ENCODE data around the gene CLRN3.
A peak's percentile ranks its signal among the peaks of the same experiment; 100 is the strongest.

CLRN3 gene

GRCh38 chr10:127928021-127928806, 35.5 kb upstream of the CLRN3 start (continued):
- TF ChIP-seq OVOL3 (tag by site-specific recombination; IDR thresholded peaks at IDR 0.05) (no peak), KLF10 (tag by site-specific recombination; IDR thresholded peaks at IDR 0.05) (no peak), BCL11A (tag by site-specific recombination; IDR thresholded peaks at IDR 0.05; ENCODE audit: low read depth) (no peak), WT1 (tag by site-specific recombination; IDR thresholded peaks at IDR 0.05) (no peak), ZNF341 (tag by site-specific recombination; IDR thresholded peaks at IDR 0.05; ENCODE audit: low read depth) (no peak), ZNF521 (tag by site-specific recombination; IDR thresholded peaks at IDR 0.05) (no peak), SCRT1 (tag by site-specific recombination; IDR thresholded peaks at IDR 0.05; ENCODE audit: borderline replicate concordance) (no peak), BCL11B (tag by site-specific recombination; IDR thresholded peaks at IDR 0.05; ENCODE audit: low read depth) (no peak), ZIC2 (tag by site-specific recombination; IDR thresholded peaks at IDR 0.05) (no peak), ZNF837 (tag by site-specific recombination; IDR thresholded peaks at IDR 0.05) (no peak), ZBTB21 (tag by site-specific recombination; IDR thresholded peaks at IDR 0.05) (0 out of 2 replicates have a peak, but pooled peaks have one; percentile 19), ZNF10 (tag by site-specific recombination; IDR thresholded peaks at IDR 0.05) (no peak), ELK4 (IDR thresholded peaks at IDR 0.05; ENCODE audit: borderline replicate concordance, low read depth, low read length) (no peak), SETDB1 (IDR thresholded peaks at IDR 0.05; ENCODE audit: insufficient read length, low read length) (no peak), ZNF664 (tag by site-specific recombination; IDR thresholded peaks at IDR 0.05) (no peak), ZNF830 (tag by site-specific recombination; IDR thresholded peaks at IDR 0.05; ENCODE audit: low read depth) (no peak), ZNF138 (tag by site-specific recombination; IDR thresholded peaks at IDR 0.05; ENCODE audit: borderline replicate concordance) (no peak), ZBTB10 (tag by site-specific recombination; IDR thresholded peaks at IDR 0.05) (no peak), ZNF132 (tag by site-specific recombination; IDR thresholded peaks at IDR 0.05; ENCODE audit: borderline replicate concordance) (no peak), ZNF629 (tag by site-specific recombination; IDR thresholded peaks at IDR 0.05) (peak; percentile 75), ZNF768 (tag by site-specific recombination; IDR thresholded peaks at IDR 0.05) (no peak), ZNF610 (tag by site-specific recombination; IDR thresholded peaks at IDR 0.05; ENCODE audit: borderline replicate concordance) (no peak), GFI1B (tag by site-specific recombination; IDR thresholded peaks at IDR 0.05) (peak; percentile 84; the same call in 1 of the 2 replicates), MZF1 (tag by site-specific recombination; IDR thresholded peaks at IDR 0.05; ENCODE audit: borderline replicate concordance) (no peak), ZNF202 (tag by site-specific recombination; IDR thresholded peaks at IDR 0.05; ENCODE audit: borderline replicate concordance) (no peak), OSR2 (tag by site-specific recombination; IDR thresholded peaks at IDR 0.05) (0 out of 2 replicates have a peak, but pooled peaks have one; percentile 10), ZNF324 (tag by site-specific recombination; IDR thresholded peaks at IDR 0.05) (no peak), ZNF473 (tag by site-specific recombination; IDR thresholded peaks at IDR 0.05) (no peak), ZNF426 (tag by site-specific recombination; IDR thresholded peaks at IDR 0.05) (no peak)
- TF ChIP-seq, protein P1, sequence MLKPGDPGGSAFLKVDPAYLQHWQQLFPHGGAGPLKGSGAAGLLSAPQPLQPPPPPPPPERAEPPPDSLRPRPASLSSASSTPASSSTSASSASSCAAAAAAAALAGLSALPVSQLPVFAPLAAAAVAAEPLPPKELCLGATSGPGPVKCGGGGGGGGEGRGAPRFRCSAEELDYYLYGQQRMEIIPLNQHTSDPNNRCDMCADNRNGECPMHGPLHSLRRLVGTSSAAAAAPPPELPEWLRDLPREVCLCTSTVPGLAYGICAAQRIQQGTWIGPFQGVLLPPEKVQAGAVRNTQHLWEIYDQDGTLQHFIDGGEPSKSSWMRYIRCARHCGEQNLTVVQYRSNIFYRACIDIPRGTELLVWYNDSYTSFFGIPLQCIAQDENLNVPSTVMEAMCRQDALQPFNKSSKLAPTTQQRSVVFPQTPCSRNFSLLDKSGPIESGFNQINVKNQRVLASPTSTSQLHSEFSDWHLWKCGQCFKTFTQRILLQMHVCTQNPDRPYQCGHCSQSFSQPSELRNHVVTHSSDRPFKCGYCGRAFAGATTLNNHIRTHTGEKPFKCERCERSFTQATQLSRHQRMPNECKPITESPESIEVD (tag by site-specific recombination; IDR thresholded peaks at IDR 0.05) = peak; percentile 69
- TF ChIP-seq, protein P2, sequence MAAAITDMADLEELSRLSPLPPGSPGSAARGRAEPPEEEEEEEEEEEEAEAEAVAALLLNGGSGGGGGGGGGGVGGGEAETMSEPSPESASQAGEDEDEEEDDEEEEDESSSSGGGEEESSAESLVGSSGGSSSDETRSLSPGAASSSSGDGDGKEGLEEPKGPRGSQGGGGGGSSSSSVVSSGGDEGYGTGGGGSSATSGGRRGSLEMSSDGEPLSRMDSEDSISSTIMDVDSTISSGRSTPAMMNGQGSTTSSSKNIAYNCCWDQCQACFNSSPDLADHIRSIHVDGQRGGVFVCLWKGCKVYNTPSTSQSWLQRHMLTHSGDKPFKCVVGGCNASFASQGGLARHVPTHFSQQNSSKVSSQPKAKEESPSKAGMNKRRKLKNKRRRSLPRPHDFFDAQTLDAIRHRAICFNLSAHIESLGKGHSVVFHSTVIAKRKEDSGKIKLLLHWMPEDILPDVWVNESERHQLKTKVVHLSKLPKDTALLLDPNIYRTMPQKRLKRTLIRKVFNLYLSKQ (tag by site-specific recombination; IDR thresholded peaks at IDR 0.05; ENCODE audit: borderline replicate concordance) = no peak

Measured in HEK293 (cell line).